GM12865 (cell line): ENCODE data around the gene CCDC73.
"Not testable (repeated sequence)": the region's sequence is repeated elsewhere in the genome, so short reads cannot be mapped to it uniquely, and the experiment has no call there.

ENCODE experiments used
- DNase-seq: peaks from one replicate; pipeline ENCODE4 v3.0.0; 2010; ENCODE audit warnings: low read depth
- H3K4me3 ChIP-seq: 2 replicates; pipeline ENCODE4 v1.5.1; 2011; ENCODE audit warnings: mild to moderate bottlenecking, low read depth, low read length, control low read depth
- CTCF ChIP-seq: IDR thresholded peaks from 2 replicates; pipeline ENCODE4 v1.5.1; 2011; ENCODE audit warnings: low read length, control low read depth, low read depth, inconsistent platforms; ENCODE audit not compliant: insufficient read depth; ENCODE audit errors: missing control alignments

Gene CCDC73

DNA sequence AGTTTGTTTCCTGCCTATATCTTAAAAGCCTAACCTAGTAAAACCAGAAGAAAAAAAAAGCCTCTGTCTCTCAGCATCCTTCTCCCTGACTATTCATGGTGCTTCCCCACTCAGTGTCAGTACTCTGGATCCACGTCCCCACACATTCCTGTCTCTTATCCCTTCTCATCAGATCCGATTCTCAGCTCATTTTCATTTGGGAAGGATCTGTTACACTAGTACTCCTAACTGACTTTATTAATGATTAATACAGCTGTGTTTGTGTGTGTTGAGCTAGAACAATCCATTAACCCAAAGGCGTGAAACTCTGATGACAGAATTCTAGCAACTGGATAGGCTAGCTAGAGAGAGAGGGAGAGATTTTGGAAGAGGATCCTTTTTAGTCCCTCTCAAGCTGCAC is 36.8 kb upstream of the CCDC73 start:
- H3K4me3 ChIP-seq: no peak overlapping the region
- no peak for TF ChIP-seq CTCF
- DNase-seq: no peak

DNA sequence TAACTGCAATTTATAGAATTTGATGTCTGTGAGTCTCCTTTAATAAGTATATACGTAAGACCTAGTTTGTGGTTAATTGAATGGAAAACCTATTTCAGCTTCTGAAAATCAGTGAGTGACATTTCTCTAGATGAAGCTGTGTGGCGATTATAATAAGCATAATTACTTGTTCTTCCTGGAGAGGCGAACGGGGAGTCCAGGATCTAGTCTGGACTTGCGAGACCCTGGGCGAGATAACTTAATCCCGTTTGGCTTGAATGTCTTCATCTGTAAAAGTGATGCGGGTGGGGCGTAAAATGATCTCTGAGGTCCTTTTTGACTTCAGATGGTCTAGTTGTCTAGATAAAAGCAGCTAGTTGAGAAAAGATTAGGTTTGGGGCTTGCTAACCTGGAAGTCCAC is 36.3 kb upstream of the CCDC73 start:
- H3K4me3 ChIP-seq: no peak overlapping the region
- DNase-seq: no peak
- no peak for TF ChIP-seq CTCF

- DNase-seq: no peak
- H3K4me3 ChIP-seq: peak overlapping the region; percentile 97
- TF ChIP-seq CTCF: no peak
Observed at GRCh38 chr11:32830413-32830738, 35.9 kb upstream of the CCDC73 start.

- peak; percentile 78 for DNase-seq
- H3K4me3 ChIP-seq: peak within 1 kb of the TSS; percentile 97
- TF ChIP-seq CTCF: no peak
Observed at GRCh38 chr11:32829680-32830412, 35.4 kb upstream of the CCDC73 start, which contains the start of gene PRRG4. Gene PRRG4 (plus strand): TSS chr11:32829927. CDS start chr11:32830530, 603 bp downstream.

GRCh38 chr11:32829157-32829679 is 34.8 kb upstream of the CCDC73 start:
- H3K4me3 ChIP-seq: peak overlapping the region; percentile 97
- peak; percentile 35 for DNase-seq
- TF ChIP-seq CTCF: no peak

DNA sequence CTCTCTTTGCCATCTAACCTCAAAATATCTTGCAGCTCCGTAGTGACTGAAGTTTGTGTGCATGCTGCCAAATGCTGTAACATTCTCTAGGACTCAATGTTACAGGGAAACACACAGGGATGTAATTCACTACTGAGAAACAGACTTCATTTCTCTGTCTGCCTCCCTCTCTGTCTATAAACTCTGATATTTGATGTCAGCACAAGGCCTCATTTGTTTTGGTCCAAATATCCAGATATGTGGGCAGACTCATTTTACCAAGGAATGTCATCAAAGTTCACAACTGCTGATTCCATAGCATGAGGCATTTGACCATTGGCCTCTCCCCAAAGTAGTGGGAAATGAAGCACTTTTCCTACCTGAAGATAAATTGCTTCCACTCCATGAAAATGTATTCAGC is 32.8 kb upstream of the CCDC73 start:
- no peak for DNase-seq
- H3K4me3 ChIP-seq: no peak overlapping the region
- TF ChIP-seq CTCF: no peak

GRCh38 chr11:32826113-32826512 is 31.7 kb upstream of the CCDC73 start:
- DNase-seq: no peak
- TF ChIP-seq CTCF: no peak
- no peak overlapping the region for H3K4me3 ChIP-seq

DNA sequence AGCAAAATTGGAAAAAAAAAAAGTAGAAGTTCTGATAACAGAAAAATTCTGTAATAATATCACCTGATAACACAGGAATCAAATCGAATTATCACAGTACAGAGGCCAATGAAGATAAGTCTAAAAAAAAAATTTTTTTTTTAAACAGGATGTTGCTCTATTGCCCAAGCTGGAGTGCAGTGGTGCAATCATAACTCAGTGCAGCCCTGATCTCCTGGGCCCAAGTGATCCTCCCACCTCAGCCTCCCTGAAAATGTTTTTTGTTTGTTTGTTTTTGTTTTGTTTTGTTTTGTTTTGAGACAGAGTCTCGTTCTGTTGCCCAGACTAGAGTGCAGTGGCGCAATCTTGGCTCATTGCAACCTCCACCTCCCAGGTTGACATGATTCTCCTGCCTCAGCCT is 29.2 kb upstream of the CCDC73 start:
- H3K4me3 ChIP-seq: not testable (repeated sequence)

More for the DNA sequence above, 29.2 kb upstream of the CCDC73 start:
- not testable (repeated sequence) for DNase-seq
